H1 (cell line): ENCODE data around the gene MID1. TPM values are rescaled to one million over a fixed set of nuclear protein-coding genes. Genes with fewer than 3 reads are reported as not detected.

Experiments used
- RAD21 ChIP-seq, 2 experiments: IDR thresholded peaks in 1 of 2; conservative IDR thresholded peaks in 1 of 2; 2 replicates each; pipeline ENCODE4 v1.6.1; 2011; ENCODE audit warnings: low read depth in 2 of 2, low read length in 2 of 2, improper control_type of control experiment in 1 of 2, inconsistent platforms in 1 of 2, mild to moderate bottlenecking in 1 of 2, moderate library complexity in 1 of 2
- SIN3A ChIP-seq, 2 experiments: IDR thresholded peaks in 1 of 2; conservative IDR thresholded peaks in 1 of 2; 2 replicates each; pipeline ENCODE4 v1.6.1; 2011 to 2012; ENCODE audit warnings: low read length in 2 of 2, improper control_type of control experiment in 1 of 2, low read depth in 1 of 2, mild to moderate bottlenecking in 1 of 2
- SIRT6 ChIP-seq: IDR thresholded peaks from one replicate; pipeline ENCODE4 v1.7.1; 2012; ENCODE audit warnings: low read length, inconsistent platforms
- TEAD4 ChIP-seq: IDR thresholded peaks from 2 replicates; pipeline ENCODE4 v1.6.1; 2012; ENCODE audit warnings: low read depth, low read length, inconsistent platforms, mixed read lengths
- polyA plus RNA-seq, 7 experiments: library from polyadenylated mRNA; depleted of rRNA in 3 of 7; stranded (reverse) in 5 of 7; unstranded in 2 of 7; fragments of >200 nt in 5 of 7; fragments of 200-250 nt in 2 of 7; gene quantifications; 1 replicate in 5 of 7; 2 replicates in 1 of 7; 4 replicates in 1 of 7; pipeline versions ENCODE4 v1.2.1 to v1.2.3, GENCODE V29; 2011 to 2013; ENCODE audit warnings: missing spikeins in 2 of 7, mixed read lengths in 2 of 7
- total RNA-seq: library from RNA; stranded (reverse); fragmentation: NEBNext Ultra II Directional; extraction: Animal tissue kit (Norgen Biotek cat#: 25700); gene quantifications from 2 replicates; pipeline ENCODE4 v1.2.1, GENCODE V29; 2021

Gene MID1
- total and polyA plus RNA-seq, 2 of the 8 experiments (the other 6 are each of a cell fraction or from before 2014, with no cell fraction given): 12.9 to 54.3 TPM

- TF ChIP-seq SIRT6: no peak
- TF ChIP-seq SIN3A (conservative IDR thresholded peaks at IDR 0.05 in 1 of 2, IDR thresholded peaks at IDR 0.05 in 1 of 2; ENCODE audit: low read depth in 1 of 2, low read length in 2 of 2): no peak
- no peak for TF ChIP-seq RAD21 (IDR thresholded peaks at IDR 0.05 in 1 of 2, conservative IDR thresholded peaks at IDR 0.05 in 1 of 2; ENCODE audit: low read depth in 2 of 2, low read length in 2 of 2)
- TF ChIP-seq TEAD4: no peak
These were observed 111.5 kb downstream of the MID1 start (continued) for GRCh38 chrX:10508891-10509290.
